Skin epidermis (tissue), 12 donors: ENCODE results near the gene DNMBP.
A peak's percentile ranks its signal among the peaks of the same experiment; 100 is the strongest.
"Not testable (repeated sequence)": the region's sequence is repeated elsewhere in the genome, so short reads cannot be mapped to it uniquely, and the experiment has no call there.

Experiments used
- H3K27ac ChIP-seq, 21 experiments: fragments of 200-600 bp; sonication (generic) in 11 of 21; one replicate each; pipeline ENCODE4 v1.5.0; 2020; ENCODE audit warnings: mild to moderate bottlenecking in 3 of 21, inconsistent platforms in 2 of 21, moderate library complexity in 2 of 21
- H3K4me3 ChIP-seq, 7 experiments: fragments of 200-600 bp; sonication (generic) in 2 of 7; one replicate each; pipeline ENCODE4 v1.5.0; 2020; ENCODE audit warnings: inconsistent platforms in 2 of 7, mild to moderate bottlenecking in 2 of 7, moderate library complexity in 1 of 7

DNMBP gene

DNA sequence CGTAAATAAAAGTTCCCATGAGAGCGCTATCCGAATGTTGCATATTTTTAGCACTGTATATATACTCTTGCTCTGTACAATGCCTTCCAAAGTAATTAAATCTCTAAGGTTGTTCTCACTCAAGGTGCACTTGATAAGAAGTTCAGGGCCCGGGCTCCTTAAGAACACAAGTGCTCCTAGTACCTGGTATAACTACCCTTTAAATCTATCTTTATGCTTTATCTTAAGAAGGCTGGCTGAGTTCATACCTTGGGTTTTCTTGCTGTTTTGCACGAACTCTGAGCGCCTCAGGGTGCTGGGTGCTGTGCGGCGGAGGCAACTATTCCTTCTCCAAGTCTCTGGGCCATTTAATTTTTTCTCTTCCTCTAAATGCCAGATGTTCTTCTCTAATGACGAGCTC is 80.4 kb downstream of the DNMBP start:
- peak overlapping the region in 1 of 7 experiments; percentile 27 for H3K4me3 ChIP-seq
- peak overlapping the region in 1 of 21 experiments; percentile 3 for H3K27ac ChIP-seq

DNA sequence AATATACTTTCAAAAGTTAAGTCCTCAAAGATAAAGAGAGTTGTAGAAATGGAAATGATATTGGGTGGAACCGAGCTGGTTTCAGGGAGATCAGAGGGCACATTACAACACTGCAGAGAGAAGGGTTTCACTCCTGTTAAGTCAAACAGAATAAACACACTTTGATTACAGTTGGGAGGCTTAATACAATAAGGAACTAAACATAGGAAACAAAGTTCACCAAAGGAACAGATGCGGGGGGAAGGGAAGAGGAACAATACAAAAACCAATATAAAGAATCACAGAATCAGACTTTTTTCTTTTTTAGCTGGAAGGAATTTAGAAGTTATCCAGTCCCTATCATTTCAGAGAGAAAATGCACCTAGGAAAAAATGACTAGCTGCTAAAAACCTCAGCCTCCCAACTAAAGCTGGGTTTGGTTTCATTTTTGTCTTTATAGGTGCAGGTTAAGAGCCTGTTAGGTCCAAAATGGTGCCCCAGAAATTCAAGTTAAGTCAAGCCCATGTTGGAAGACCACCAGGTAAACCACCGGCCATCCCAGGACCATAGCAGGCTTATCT is 81.9 kb downstream of the DNMBP start:
- peak overlapping the region in 2 of 7 experiments; percentile 4 to 27 for H3K4me3 ChIP-seq

DNA sequence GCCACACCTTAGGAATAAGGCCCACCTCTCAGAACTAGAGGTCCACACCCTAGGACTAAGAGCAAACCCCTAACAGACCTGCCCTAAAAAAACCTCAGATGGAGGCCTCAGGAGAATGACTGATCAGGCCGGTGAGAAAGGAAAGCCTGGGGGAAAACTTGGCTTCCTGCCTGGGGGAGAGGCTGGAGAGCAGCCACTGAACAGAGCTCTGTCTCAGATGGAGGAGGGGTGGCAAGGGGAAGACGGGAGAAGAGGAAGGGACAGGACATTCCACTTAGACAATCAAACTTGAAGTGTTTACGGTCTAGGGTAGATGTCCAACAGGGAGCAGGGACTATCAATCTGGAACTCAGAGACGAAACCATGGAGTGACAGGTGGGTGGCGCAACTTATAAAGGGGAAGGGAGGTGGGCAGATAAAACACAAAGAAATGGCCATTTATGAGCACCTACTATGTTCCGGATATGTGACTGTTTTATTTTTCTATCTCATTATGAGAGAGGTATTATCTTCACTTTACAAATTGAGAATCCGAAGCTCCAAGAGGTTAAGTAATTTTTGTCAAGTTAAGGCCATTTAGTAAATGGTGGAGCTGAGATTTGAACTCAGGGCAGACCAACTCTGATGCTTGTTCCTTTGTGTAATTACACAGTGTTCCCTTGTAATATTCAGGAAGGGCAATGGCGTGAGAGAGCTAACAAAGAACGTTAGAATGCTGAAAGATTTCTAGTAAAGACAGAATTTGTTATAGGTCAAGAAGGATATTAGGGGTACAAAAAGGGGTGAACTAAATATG is 82.6 kb downstream of the DNMBP start:
- Histone ChIP-seq H3K4me3 (peak overlapping the region in 1 of 7 experiments; percentile 9), H3K27ac (peak overlapping the region in 6 of 21 experiments; percentile 3 to 51 (median 30))

More for the DNA sequence above, 81.9 kb downstream of the DNMBP start:
- peak overlapping the region in 5 of 21 experiments; percentile 2 to 67 (median 35) for H3K27ac ChIP-seq

DNA sequence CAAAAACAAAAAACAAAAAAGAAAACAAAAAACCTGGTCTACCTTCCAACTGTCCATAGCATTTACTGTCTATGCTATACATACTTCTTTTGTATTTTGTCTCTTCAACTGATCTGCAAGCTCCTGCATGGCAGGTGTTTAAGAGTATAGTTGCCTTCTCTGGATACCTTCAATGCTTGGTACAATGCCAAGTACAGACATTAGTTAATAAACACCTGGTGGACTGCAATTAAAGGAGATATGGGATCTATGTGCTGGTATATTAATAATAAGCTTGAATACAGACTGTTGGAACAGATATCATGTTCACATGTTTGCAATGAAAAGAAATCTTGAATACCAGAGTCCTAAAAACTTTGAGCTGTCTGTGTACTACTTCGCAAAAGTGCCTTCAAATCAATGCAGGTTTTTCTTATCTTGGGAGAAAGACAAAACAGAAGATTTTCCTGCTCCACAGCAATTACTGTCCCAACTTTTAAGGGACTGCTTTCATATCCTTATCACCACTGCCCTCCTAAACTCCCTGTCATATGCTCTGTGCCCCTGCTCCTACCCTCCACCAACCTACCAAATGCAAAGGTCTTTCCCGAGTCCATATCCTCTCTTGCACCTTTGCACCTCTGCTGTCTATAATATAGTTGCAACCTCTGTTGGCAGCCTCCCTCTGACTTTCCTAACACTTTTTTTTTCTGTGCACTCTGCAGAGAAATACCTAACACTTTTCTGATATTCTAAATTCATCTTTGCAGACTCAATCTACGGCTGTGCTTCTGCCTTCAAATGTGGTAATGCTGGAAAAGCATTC is 85.1 kb downstream of the DNMBP start:
- H3K27ac ChIP-seq = no peak overlapping the region
- no peak overlapping the region for H3K4me3 ChIP-seq

DNA sequence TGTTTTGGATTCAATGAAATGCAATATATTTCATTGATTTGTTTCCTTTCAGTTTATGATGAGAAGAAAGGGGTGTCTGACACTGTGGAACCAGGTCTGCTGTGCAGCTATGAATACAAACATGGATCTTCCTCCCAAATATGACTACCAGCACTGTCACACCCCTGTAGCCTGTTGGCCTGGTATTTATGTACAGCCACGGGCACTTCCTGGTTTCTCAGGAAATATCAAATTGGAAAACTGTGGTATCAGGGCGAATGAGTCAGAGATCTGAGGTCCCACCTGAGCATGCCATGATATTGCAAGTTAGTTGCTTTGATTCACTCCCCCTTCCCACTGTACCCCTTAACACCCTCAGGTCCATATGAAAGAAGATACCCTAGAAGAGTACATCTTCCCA is 87.8 kb downstream of the DNMBP start:
- peak overlapping the region in 2 of 21 experiments; percentile 9 to 56 for H3K27ac ChIP-seq

DNA sequence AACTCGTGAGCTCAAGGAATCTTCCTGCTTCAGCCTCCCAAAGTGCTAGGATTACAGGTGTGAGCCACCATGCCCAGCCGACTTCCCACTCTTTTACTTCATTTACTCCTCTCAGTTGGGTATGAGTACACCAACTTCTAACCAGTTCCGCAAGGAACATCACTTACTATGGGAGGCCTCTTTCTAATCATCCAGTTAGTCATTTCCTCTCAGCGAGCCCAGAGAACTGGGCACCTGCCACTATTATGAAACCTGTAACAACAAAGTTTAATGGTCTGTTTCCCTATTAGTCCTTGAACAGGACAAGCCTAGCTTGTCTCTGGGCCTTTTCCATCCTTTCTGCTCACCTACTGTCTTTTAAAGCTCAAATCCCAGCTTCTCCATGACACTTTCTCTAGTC is 88.8 kb downstream of the DNMBP start:
- Histone ChIP-seq H3K27ac (peak overlapping the region in 9 of 21 experiments; percentile 5 to 59 (median 30)), H3K4me3 (no peak overlapping the region)

More for the DNA sequence above, 87.8 kb downstream of the DNMBP start:
- H3K4me3 ChIP-seq = no peak overlapping the region

DNA sequence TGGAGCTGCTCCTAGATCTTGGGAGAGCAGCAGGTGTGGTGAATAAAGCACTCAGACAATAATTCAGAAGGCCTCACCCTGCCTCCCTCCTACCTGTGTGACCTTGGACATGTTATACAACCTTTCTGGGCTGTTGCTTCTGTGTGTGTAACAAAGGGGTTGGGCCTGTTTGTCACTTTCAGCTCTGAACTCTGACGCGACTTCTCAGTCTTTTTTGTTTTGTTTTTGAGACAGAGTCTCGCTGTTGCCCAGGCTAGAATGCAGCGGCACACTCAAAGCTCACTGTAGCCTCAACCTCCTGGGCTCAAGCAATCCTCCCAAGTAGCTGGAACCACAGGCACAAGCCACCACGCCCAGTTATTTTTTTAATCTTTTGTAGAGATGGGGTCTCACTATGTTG is 89.3 kb downstream of the DNMBP start:
- H3K4me3 ChIP-seq = no peak overlapping the region

DNA sequence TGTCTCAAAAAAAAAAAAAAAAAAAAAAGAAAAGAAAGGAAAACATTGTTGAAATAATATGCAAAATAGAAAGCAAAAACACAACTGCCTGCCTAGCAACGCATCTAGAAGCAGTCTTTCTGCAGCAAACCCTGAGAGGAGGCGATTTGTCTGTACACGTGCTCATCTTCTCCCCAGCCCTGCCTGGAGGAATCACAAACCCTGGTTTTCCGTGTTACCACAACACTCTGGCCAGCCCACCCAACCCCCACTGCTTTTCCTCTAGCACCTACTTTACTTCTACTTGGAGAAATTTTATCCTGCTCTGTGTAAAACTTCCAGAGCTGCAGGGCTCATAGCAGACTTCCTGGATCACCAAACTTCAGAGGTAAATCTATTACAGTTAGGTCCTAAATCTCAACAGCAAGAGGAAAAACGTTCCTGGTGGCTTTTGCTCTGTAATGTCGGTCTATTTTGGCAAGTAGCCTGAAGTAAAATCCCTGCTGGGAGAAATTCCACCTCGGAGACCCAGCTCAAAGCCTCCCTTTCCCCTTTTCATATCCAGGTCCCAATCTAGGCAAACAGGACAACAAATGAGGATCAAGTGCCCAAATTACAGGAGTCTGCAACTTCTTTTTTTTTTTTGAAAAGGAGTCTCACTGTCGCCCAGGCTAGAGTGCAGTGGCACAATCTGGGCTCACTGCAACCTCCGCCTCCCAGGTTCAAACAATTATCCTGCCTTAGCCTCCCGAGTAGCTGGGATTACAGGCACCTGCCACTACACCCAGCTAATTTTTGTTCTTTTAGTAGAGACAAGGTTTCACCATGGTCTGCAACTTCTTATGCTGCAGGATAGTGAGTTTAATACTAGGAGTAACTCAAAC is 91.6 kb downstream of the DNMBP start:
- Histone ChIP-seq H3K4me3 (no peak overlapping the region), H3K27ac (peak overlapping the region in 13 of 21 experiments; percentile 3 to 70 (median 60))

More for the DNA sequence above, 89.3 kb downstream of the DNMBP start:
- H3K27ac ChIP-seq = peak overlapping the region in 8 of 21 experiments; percentile 1 to 59 (median 37)

DNA sequence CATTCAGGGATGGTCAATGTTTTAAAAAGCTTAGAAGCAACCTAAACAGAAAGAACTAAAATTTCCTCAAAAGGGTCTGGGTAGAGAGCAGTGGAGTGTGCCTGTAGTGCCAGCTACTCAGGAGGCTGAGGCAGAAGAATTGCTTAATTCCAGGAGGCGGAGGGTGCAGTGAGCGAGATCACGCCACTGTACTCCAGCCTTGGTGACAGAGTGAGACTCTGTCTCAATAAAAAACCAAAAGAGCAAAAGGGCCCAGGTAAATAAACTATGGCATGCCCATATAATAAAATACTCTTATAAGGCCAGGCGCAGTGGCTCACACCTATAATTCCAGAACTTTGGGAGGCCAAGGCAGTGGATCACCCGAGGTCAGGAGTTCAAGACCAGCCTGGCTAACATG is 93.0 kb downstream of the DNMBP start:
- Histone ChIP-seq H3K4me3 (no peak overlapping the region), H3K27ac (peak overlapping the region in 1 of 21 experiments; percentile 21)

DNA sequence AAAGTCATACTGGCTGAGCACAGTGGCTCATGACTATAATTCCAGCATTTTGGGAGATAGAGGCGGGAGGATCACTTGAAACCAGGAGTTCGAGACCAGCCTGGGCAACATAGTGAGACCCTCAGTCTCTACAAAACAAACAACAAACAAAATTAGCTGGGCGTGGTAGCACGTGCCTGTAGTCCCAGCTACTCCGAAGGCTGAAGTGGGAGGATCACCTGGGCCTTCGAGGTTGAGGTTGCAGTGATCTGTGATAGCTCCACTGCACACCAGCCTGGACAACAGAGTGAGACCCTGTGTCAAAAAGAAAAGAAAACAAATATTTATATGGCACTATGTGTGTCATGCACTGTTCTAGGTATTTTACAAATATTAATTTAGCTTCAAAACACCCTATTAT is 94.3 kb downstream of the DNMBP start:
- Histone ChIP-seq H3K27ac (no peak overlapping the region), H3K4me3 (no peak overlapping the region)

DNA sequence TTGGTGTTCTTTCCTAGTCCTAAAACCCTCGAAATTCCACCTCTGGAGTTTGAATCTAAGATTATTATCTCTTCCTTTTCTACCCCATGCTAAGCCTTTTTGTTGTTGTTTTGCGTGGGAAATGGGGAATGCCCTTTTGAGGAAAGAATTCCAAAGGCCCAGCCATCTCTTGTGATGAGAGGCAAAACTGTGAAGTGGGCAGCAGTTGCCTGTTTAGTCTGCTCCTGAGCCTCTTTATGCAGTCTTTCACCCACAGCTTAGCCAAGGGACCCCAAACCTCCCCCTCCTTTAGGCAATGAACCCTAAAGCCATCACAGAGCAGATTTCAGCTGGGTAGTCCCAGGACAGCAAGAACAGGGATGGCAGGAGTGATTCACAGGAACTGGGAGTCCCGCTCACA is 95.5 kb downstream of the DNMBP start:
- peak overlapping the region in 1 of 21 experiments; percentile 45 for H3K27ac ChIP-seq
- H3K4me3 ChIP-seq = no peak overlapping the region

DNA sequence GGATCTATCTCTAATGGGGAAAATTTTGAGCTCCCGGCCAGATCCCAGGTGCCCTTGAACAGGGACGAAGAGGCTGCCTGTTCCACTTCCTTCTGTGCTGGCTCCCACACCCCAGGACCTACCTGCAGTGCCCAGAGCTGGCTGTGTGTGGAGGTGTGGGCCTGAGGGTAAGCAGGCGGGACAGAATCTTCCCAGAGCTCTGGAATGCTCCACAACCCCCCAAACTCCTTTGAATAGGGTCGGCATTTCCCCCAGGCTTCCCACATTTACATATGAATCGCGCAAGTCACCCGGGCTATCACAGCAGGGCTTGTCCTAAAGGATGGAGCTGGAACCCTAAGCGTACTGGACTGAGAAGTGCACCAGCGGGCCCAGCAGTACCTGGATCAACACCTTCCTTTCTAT is 95.9 kb downstream of the DNMBP start:
- H3K4me3 ChIP-seq = no peak overlapping the region

DNA sequence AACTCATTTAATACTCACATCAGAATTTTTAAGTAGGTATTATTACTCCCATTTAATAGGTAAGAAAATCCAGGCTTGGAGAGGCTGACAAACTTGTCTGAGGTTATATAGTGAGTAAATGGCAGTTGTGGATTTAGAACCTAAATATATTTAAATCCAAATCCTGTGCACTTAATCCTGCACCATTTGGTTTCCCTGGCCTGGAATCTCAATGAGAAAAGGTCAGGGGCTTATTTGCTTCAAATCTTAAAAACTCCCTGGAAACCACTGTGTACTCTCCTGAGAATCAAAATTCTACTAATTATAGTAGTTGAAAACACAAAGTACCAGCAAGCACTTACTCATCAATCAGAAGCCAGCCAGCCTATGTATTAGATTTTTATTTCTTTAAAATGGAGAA is 97.7 kb downstream of the DNMBP start:
- peak overlapping the region in 1 of 21 experiments; percentile 19 for H3K27ac ChIP-seq

More for the DNA sequence above, 95.9 kb downstream of the DNMBP start:
- H3K27ac ChIP-seq = peak overlapping the region in 1 of 21 experiments; percentile 45

DNA sequence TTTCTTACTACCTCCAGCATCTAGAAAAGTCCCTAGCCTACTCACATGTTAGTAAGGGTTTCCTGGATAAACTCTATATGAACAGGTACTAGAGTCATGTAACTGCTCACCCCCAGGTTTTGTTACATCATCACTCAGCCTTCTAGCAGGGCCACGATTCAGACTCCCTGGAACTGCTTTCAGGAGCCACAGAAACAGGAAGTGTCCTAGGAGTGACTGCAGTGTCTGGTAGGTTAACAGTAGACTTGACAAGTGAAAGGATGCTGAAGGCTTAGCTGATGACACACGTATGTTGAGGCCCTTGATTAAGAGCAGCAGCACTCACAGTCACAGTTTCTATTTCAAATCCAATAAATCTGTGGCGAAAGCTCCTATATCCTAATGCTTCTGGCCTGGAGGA is 101.2 kb downstream of the DNMBP start:
- no peak overlapping the region for H3K27ac ChIP-seq
- no peak overlapping the region for H3K4me3 ChIP-seq

More for the DNA sequence above, 97.7 kb downstream of the DNMBP start:
- H3K4me3 ChIP-seq = no peak overlapping the region

DNA sequence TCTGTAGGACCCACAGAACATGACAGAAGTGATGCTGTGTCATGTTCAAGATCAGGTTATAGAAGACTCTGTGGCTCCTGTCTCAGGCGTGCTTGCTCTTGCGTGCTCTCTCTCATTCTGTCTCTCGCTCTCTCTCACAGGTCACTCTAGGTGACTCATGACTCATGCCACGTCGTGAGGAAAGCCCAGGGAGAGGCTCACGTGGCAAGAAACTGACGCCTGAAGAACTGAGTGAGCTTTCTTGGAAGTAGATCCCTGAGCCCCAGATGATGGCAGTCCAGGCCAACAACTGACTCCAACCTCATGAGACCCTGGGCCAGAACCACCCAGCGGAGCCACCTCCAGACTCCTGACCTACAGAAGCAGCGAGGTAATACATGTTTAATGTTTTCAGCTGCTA is 103.3 kb downstream of the DNMBP start:
- peak overlapping the region in 2 of 21 experiments; percentile 30 to 57 for H3K27ac ChIP-seq
- no peak overlapping the region for H3K4me3 ChIP-seq

DNA sequence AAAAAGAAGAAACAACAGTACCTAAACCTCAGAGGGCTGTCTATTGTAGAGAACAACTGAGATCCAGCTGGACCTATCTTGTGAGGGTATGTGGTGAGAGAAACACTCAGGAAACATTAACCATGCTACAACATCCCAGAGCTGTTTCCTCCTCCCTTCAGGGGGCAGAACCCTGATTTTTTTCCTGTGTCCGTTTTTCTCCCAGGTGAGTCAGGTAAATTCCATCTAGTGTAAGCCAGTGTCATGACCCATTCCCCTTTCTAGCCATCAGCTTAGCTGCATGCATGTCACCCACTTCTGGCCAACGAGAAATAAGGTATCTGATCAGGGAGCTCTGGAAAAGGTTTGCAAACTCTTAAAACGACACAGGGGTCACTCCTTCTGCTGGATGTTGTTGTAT is 103.8 kb downstream of the DNMBP start:
- Histone ChIP-seq H3K4me3 (no peak overlapping the region), H3K27ac (peak overlapping the region in 1 of 21 experiments; percentile 33)

DNA sequence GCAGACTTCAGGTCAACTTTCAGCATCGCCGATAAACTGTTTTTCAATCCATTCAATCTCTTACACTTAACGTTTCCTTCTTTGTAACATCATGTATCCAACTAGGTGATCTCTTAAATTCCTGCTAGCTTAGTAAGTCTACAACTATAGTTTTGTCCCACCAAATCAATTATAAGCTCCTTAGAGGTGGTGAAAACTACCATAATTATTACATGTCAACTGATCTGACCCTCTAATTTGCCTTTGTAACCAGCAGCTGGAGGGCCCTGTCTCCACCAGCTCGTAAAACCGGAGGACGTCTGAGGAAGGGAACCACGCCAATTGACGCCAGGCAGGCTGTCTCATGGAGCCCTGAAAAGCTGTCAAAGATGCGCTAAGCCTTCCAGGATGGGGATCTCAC is 113.9 kb downstream of the DNMBP start:
- no peak overlapping the region for H3K4me3 ChIP-seq

DNA sequence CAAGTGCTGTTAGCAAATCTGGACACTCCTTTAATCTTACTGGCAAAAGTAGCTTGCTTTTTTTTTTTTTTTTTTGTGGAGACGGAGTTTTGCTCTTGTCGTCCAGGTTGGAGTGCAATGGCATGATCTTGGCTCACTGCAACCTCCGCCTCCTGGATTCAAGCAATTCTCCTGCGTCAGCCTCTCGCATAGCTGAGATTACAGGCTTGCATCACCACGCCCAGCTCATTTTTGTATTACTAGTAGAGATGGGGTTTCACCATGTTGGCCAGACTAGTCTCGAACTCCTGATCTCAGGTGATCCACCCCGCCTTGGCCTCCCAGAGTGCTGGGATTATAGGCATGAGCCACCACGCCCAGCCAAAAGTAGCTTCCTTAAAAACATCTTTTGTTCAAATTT is 114.7 kb downstream of the DNMBP start:
- H3K4me3 ChIP-seq, H3K27ac ChIP-seq: not testable (repeated sequence)

More for the DNA sequence above, 113.9 kb downstream of the DNMBP start:
- H3K27ac ChIP-seq = no peak overlapping the region

DNA sequence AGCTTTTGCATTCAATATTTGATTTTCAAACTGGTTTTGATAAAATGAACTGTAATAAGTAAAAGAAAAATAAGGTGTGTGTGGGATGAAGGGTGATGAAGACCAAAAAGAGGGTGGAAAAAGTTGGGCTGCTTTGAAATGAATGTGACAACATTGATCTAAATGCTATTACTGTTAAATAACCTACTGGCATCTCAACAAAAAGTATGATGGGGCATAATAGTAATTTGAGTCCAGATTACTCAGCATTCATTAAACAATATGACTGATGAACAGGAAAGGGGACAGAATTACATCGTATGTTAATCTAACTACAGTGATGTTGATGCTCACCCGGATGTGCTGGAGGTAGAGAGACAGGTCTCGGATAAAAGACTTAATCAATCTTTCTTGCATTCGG is 115.1 kb downstream of the DNMBP start:
- Histone ChIP-seq H3K4me3 (no peak overlapping the region), H3K27ac (no peak overlapping the region)
